GM21360 (cell line): ENCODE data around the gene GAPVD1.
A peak's percentile ranks its signal among the peaks of the same experiment; 100 is the strongest.
"Not testable (repeated sequence)": the region's sequence is repeated elsewhere in the genome, so short reads cannot be mapped to it uniquely, and the experiment has no call there.

ENCODE experiments used
- ATAC-seq: cut with Tn5 transposase; IDR thresholded peaks from one replicate; pipeline ENCODE4 v1.9.1; 2021; ENCODE audit warnings: mild to moderate bottlenecking, moderate library complexity; ENCODE audit not compliant: unreplicated experiment

Gene GAPVD1

GRCh38 chr9:125261501-125262293 lies at the start of gene GAPVD1:
Gene GAPVD1 (plus strand): TSS chr9:125261826. CDS start chr9:125298922, 37,096 bp downstream.
- ATAC-seq = peak; percentile 86

- no peak for ATAC-seq
Measured at GRCh38 chr9:125214186-125214585, 47.4 kb upstream of the GAPVD1 start.

GRCh38 chr9:125218621-125219020 lies 43.0 kb upstream of the GAPVD1 start:
- no peak for ATAC-seq

GRCh38 chr9:125224858-125225257 lies 36.8 kb upstream of the GAPVD1 start:
- not testable (repeated sequence) for ATAC-seq

- no peak for ATAC-seq
Measured at GRCh38 chr9:125227761-125228160, 33.9 kb upstream of the GAPVD1 start.

- no peak for ATAC-seq
Measured at GRCh38 chr9:125233678-125234077, 27.9 kb upstream of the GAPVD1 start.

GRCh38 chr9:125234099-125234498 lies 27.5 kb upstream of the GAPVD1 start:
- not testable (repeated sequence) for ATAC-seq

- no peak for ATAC-seq
Measured at GRCh38 chr9:125235804-125236519, 25.7 kb upstream of the GAPVD1 start.

GRCh38 chr9:125236520-125237159 lies 25.0 kb upstream of the GAPVD1 start:
- not testable (repeated sequence) for ATAC-seq

GRCh38 chr9:125238127-125238914 lies 23.3 kb upstream of the GAPVD1 start:
- no peak for ATAC-seq

- no peak for ATAC-seq
Measured at GRCh38 chr9:125238915-125239446, 22.6 kb upstream of the GAPVD1 start.

GRCh38 chr9:125239631-125240597 lies 21.7 kb upstream of the GAPVD1 start:
- ATAC-seq = no peak

GRCh38 chr9:125240649-125240999 lies 21.0 kb upstream of the GAPVD1 start:
- peak; percentile 0 for ATAC-seq

- ATAC-seq = peak; percentile 94
Measured at GRCh38 chr9:125241000-125241862, 20.4 kb upstream of the GAPVD1 start, which contains the start of gene HSPA5. Gene HSPA5 (minus strand): TSS chr9:125241343. CDS start chr9:125241126, 217 bp downstream.

- ATAC-seq = peak; percentile 2
Measured at GRCh38 chr9:125241863-125242739, 19.5 kb upstream of the GAPVD1 start.

- ATAC-seq = no peak
Measured at GRCh38 chr9:125243792-125244260, 17.8 kb upstream of the GAPVD1 start.

GRCh38 chr9:125246261-125246667 lies 15.4 kb upstream of the GAPVD1 start:
- no peak for ATAC-seq
